HepG2 (cell line): ENCODE data around the gene LBR. TPM values are rescaled to one million over a fixed set of nuclear protein-coding genes. Genes with fewer than 3 reads are reported as not detected.

Source experiments
- AHDC1 ChIP-seq: sonication (generic); formaldehyde crosslinking; IDR thresholded peaks from 2 replicates; pipeline ENCODE4 v1.5.1; 2020; ENCODE audit warnings: mild to moderate bottlenecking, missing genetic modification reagents, borderline replicate concordance
- ARNT2 ChIP-seq: sonication (generic); formaldehyde crosslinking; IDR thresholded peaks from 2 replicates; pipeline ENCODE4 v1.8.0; 2022; ENCODE audit warnings: mild to moderate bottlenecking, low read depth, missing genetic modification reagents, moderate library complexity
- CHD2 ChIP-seq: IDR thresholded peaks from 2 replicates; pipeline ENCODE4 v1.6.1; 2011; ENCODE audit warnings: low read depth, low read length, improper control_type of control experiment
- CTCF ChIP-seq: sonication (generic); formaldehyde crosslinking; IDR thresholded peaks from 2 replicates; pipeline ENCODE4 v1.5.0; 2020; ENCODE audit warnings: mild to moderate bottlenecking, missing genetic modification reagents, moderate library complexity
- ESRRA ChIP-seq: sonication (generic); formaldehyde crosslinking; IDR thresholded peaks from 2 replicates; pipeline ENCODE4 v1.5.1; 2020; ENCODE audit warnings: mild to moderate bottlenecking, low read depth, missing genetic modification reagents
- FOSL2 ChIP-seq: sonication (generic); formaldehyde crosslinking; IDR thresholded peaks from 2 replicates; pipeline ENCODE4 v1.4.0; 2020; ENCODE audit warnings: missing genetic modification reagents
- KDM2A ChIP-seq: sonication (generic); formaldehyde crosslinking; IDR thresholded peaks from 2 replicates; pipeline ENCODE4 v1.4.0; 2020; ENCODE audit warnings: low read depth, missing genetic modification reagents, borderline replicate concordance
- SMAD9 ChIP-seq: sonication (generic); formaldehyde crosslinking; IDR thresholded peaks from 2 replicates; pipeline ENCODE4 v1.5.1; 2020; ENCODE audit warnings: mild to moderate bottlenecking, missing genetic modification reagents
- SP140L ChIP-seq: sonication (generic); formaldehyde crosslinking; IDR thresholded peaks from 2 replicates; pipeline ENCODE4 v1.4.0; 2020; ENCODE audit warnings: missing genetic modification reagents, borderline replicate concordance
- TCF7L2 ChIP-seq: IDR thresholded peaks from 2 replicates; pipeline ENCODE4 v1.6.1; 2011; ENCODE audit warnings: mild to moderate bottlenecking, low read depth, low read length, moderate library complexity
- ZBTB7A ChIP-seq: sonication (generic); formaldehyde crosslinking; IDR thresholded peaks from 2 replicates; pipeline ENCODE4 v1.8.0; 2022; ENCODE audit warnings: mild to moderate bottlenecking, missing genetic modification reagents
- ZBTB8A ChIP-seq: sonication (generic); formaldehyde crosslinking; IDR thresholded peaks from 2 replicates; pipeline ENCODE4 v1.4.0; 2020; ENCODE audit warnings: mild to moderate bottlenecking, low read depth, missing genetic modification reagents, borderline replicate concordance
- ZNF260 ChIP-seq: sonication (generic); formaldehyde crosslinking; IDR thresholded peaks from 2 replicates; pipeline ENCODE4 v1.4.0; 2020; ENCODE audit warnings: missing genetic modification reagents, low read depth, mild to moderate bottlenecking, borderline replicate concordance
- ZNF468 ChIP-seq: sonication (generic); formaldehyde crosslinking; IDR thresholded peaks from 2 replicates; pipeline ENCODE4 v1.8.0; 2022; ENCODE audit warnings: mild to moderate bottlenecking, moderate library complexity, missing genetic modification reagents
- ZNF576 ChIP-seq: sonication (generic); formaldehyde crosslinking; IDR thresholded peaks from 2 replicates; pipeline ENCODE4 v1.4.0; 2020; ENCODE audit warnings: mild to moderate bottlenecking, missing genetic modification reagents
- ZNF598 ChIP-seq: sonication (generic); formaldehyde crosslinking; IDR thresholded peaks from 2 replicates; pipeline ENCODE4 v1.5.1; 2020; ENCODE audit warnings: mild to moderate bottlenecking, missing genetic modification reagents, borderline replicate concordance
- ZNF713 ChIP-seq: sonication (generic); formaldehyde crosslinking; IDR thresholded peaks from 2 replicates; pipeline ENCODE4 v1.4.0; 2020; ENCODE audit warnings: mild to moderate bottlenecking, missing genetic modification reagents
- polyA plus RNA-seq, 8 experiments: library from polyadenylated mRNA; depleted of rRNA in 3 of 8; stranded (reverse) in 7 of 8; unstranded in 1 of 8; fragments of >200 nt; fragmentation: Illumina TruSeq in 4 of 8; extraction: Trizol in 4 of 8; gene quantifications; 2 replicates each; pipeline versions ENCODE4 v1.2.1 to v1.2.3, GENCODE V29; 2011 to 2016; ENCODE audit warnings: low read depth in 4 of 8, missing spikeins in 1 of 8, mixed read lengths in 1 of 8; ENCODE audit not compliant: insufficient read depth in 1 of 8
- total RNA-seq, 5 experiments: library from RNA; depleted of rRNA; stranded (reverse); fragments of >200 nt; fragmentation: Illumina TruSeq; extraction: Trizol; gene quantifications; 2 replicates each; pipeline ENCODE4 v1.2.3, GENCODE V29; 2016; ENCODE audit warnings: low read depth in 1 of 5
- TF ChIP-seq, protein P1 (sequence below): sonication (generic); formaldehyde crosslinking; IDR thresholded peaks from 2 replicates; pipeline ENCODE4 v1.4.0; 2020; ENCODE audit warnings: missing genetic modification reagents, borderline replicate concordance

LBR gene
- total and polyA plus RNA-seq, 2 of the 13 experiments (the other 11 are each of a cell fraction or from before 2014, with no cell fraction given) = 38.9 to 76.7 TPM

GRCh38 chr1:225441314-225442122, 13.7 kb upstream of the LBR start (continued):
- no peak for TF ChIP-seq ZNF576 (CRISPR knock-in tag)
- TF ChIP-seq AHDC1 (CRISPR knock-in tag) = peak; percentile 37; the same call in 1 of the 2 replicates
- TF ChIP-seq, protein P1, sequence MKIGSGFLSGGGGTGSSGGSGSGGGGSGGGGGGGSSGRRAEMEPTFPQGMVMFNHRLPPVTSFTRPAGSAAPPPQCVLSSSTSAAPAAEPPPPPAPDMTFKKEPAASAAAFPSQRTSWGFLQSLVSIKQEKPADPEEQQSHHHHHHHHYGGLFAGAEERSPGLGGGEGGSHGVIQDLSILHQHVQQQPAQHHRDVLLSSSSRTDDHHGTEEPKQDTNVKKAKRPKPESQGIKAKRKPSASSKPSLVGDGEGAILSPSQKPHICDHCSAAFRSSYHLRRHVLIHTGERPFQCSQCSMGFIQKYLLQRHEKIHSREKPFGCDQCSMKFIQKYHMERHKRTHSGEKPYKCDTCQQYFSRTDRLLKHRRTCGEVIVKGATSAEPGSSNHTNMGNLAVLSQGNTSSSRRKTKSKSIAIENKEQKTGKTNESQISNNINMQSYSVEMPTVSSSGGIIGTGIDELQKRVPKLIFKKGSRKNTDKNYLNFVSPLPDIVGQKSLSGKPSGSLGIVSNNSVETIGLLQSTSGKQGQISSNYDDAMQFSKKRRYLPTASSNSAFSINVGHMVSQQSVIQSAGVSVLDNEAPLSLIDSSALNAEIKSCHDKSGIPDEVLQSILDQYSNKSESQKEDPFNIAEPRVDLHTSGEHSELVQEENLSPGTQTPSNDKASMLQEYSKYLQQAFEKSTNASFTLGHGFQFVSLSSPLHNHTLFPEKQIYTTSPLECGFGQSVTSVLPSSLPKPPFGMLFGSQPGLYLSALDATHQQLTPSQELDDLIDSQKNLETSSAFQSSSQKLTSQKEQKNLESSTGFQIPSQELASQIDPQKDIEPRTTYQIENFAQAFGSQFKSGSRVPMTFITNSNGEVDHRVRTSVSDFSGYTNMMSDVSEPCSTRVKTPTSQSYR (CRISPR knock-in tag) = no peak
- TF ChIP-seq ZBTB7A = no peak
- no peak for TF ChIP-seq ZNF713 (CRISPR knock-in tag)
- TF ChIP-seq SMAD9 = no peak
- TF ChIP-seq TCF7L2 = no peak
- TF ChIP-seq KDM2A (CRISPR knock-in tag) = no peak
- no peak for TF ChIP-seq ZNF260 (CRISPR knock-in tag)
- no peak for TF ChIP-seq ZNF598 (CRISPR knock-in tag)
- no peak for TF ChIP-seq CHD2
- peak; percentile 33 for TF ChIP-seq FOSL2
- 0 out of 2 replicates have a peak, but pooled peaks have one; percentile 18 for TF ChIP-seq ESRRA
- TF ChIP-seq CTCF (CRISPR knock-in tag) = peak; percentile 69
- no peak for TF ChIP-seq ZNF468
- TF ChIP-seq SP140L = 0 out of 2 replicates have a peak, but pooled peaks have one; percentile 35
- no peak for TF ChIP-seq ARNT2 (CRISPR knock-in tag)
- TF ChIP-seq ZBTB8A = no peak
